Caco-2 (cell line): ENCODE results near the gene DOC2A. TPM values are rescaled to one million over a fixed set of nuclear protein-coding genes. Genes with fewer than 3 reads are reported as not detected.

Experiments used
- BruUV-seq: library from RNA; stranded (reverse); fragments of 400-500 nt; replicated peaks from 2 replicates; lab custom pipeline; 2021; lab: Mats Ljungman, UMichigan
- CTCF ChIA-PET: fragments of 300-600 bp; sonication (Branson Sonifier 250); formaldehyde crosslinking; loops from one replicate; lab custom pipeline; 2022; ENCODE audit warnings: antibody characterized with exemption; lab: Charles Lee
- POLR2A ChIA-PET: fragments of 300-600 bp; sonication (Branson Sonifier 250); formaldehyde crosslinking; loops from one replicate; lab custom pipeline; 2022; ENCODE audit warnings: antibody characterized with exemption; lab: Charles Lee
- DNase-seq, 2 experiments: peaks; one replicate each; pipeline versions ENCODE4 v3.0.0 to v3.0.0-alpha.2; 2020 to 2022
- H3K27me3 ChIP-seq: replicated peaks from 2 replicates; pipeline ENCODE4 v1.6.0; 2011; ENCODE audit warnings: low read length; ENCODE audit not compliant: control insufficient read depth, insufficient read depth
- H3K36me3 ChIP-seq: 2 replicates; pipeline ENCODE4 v1.5.1; 2011; ENCODE audit warnings: low read length; ENCODE audit not compliant: control insufficient read depth, insufficient read depth
- H3K4me1 ChIP-seq: fragments of 250-450 bp; sonication (Bioruptor Pico); 2 replicates; pipeline ENCODE4 v1.5.1; 2020; ENCODE audit warnings: mild to moderate bottlenecking
- H3K4me3 ChIP-seq: 2 replicates; pipeline ENCODE4 v1.5.1; 2011; ENCODE audit warnings: low read depth, mild to moderate bottlenecking, control low read depth, low read length
- H3K9me3 ChIP-seq: fragments of 250-450 bp; sonication (Bioruptor Pico); 2 replicates; pipeline ENCODE4 v1.5.1; 2020; ENCODE audit warnings: mild to moderate bottlenecking, moderate library complexity
- H3K27ac Mint-ChIP-seq: one replicate; pipeline ENCODE4 v1.8.0; 2022; ENCODE audit warnings: mixed read lengths; ENCODE audit not compliant: unreplicated experiment
- H3K27me3 Mint-ChIP-seq: one replicate; pipeline ENCODE4 v1.8.0; 2022; ENCODE audit warnings: mixed read lengths; ENCODE audit not compliant: insufficient read depth, unreplicated experiment
- H3K36me3 Mint-ChIP-seq: one replicate; pipeline ENCODE4 v1.8.0; 2022; ENCODE audit warnings: mild to moderate bottlenecking, mixed read lengths; ENCODE audit not compliant: insufficient read depth, unreplicated experiment
- H3K4me1 Mint-ChIP-seq: one replicate; pipeline ENCODE4 v1.8.0; 2022; ENCODE audit warnings: low read depth, mixed read lengths; ENCODE audit not compliant: unreplicated experiment
- H3K4me3 Mint-ChIP-seq: one replicate; pipeline ENCODE4 v1.8.0; 2022; ENCODE audit warnings: mild to moderate bottlenecking, moderate library complexity, mixed read lengths; ENCODE audit not compliant: unreplicated experiment
- H3K9me3 Mint-ChIP-seq: one replicate; pipeline ENCODE4 v1.8.0; 2022; ENCODE audit warnings: mixed read lengths; ENCODE audit not compliant: unreplicated experiment
- CTCF ChIP-seq, 2 experiments: fragments of 200-600 bp in 1 of 2; IDR thresholded peaks; 1 replicate in 1 of 2; 2 replicates in 1 of 2; pipeline versions ENCODE4 v1.5.1 to v1.8.0; 2011 to 2022; ENCODE audit warnings: antibody characterized with exemption in 1 of 2, control low read depth in 1 of 2, inconsistent platforms in 1 of 2, low read depth in 1 of 2, low read length in 1 of 2, mild to moderate bottlenecking in 1 of 2, moderate library complexity in 1 of 2; ENCODE audit not compliant: insufficient read depth in 1 of 2, severe bottlenecking in 1 of 2, unreplicated experiment in 1 of 2
- intact Hi-C: fragments of 100-400 bp; cut with micrococcal nuclease; formaldehyde crosslinking; loops from one replicate; pipeline ENCODE4 v1.10.0; 2022; ENCODE audit not compliant: unreplicated experiment
- total RNA-seq: library from RNA; stranded (reverse); gene quantifications from 2 replicates; pipeline ENCODE4 v1.2.3, GENCODE V29; 2022

The DOC2A gene
- total RNA-seq, 1 experiment from 2014 or later, result 3.5 TPM

GRCh38 chr16:30054959-30055553 is 44.2 kb upstream of the DOC2A start:
- DNase-seq, result peak in 1 of 2 experiments; percentile 47
- peak overlapping the region; percentile 7 for H3K4me3 Mint-ChIP-seq
- no peak overlapping the region for H3K27ac Mint-ChIP-seq
- CTCF ChIA-PET, result interaction anchor here (1.2 kb wide), 1 partner anchor 12 kb away, joined by 3 read pairs; no protein-coding TSS in a partner anchor
- Histone ChIP-seq H3K4me1 (peaks cover 5% of the 10 kb centered on the region; the same call in 1 of the 2 replicates), H3K36me3 (no peaks in the 10 kb centered on the region), H3K9me3 (no peaks in the 10 kb centered on the region), H3K4me3 (no peak overlapping the region), H3K27me3 (no peaks in the 10 kb centered on the region)
- no peaks in the 10 kb centered on the region for H3K9me3 Mint-ChIP-seq
- no peaks in the 10 kb centered on the region for H3K27me3 Mint-ChIP-seq
- peak; percentile 24 to 37 for TF ChIP-seq CTCF (IDR thresholded peaks at IDR 0.05; ENCODE audit: insufficient read depth in 1 of 2, low read depth in 1 of 2, low read length in 1 of 2, severe bottlenecking in 1 of 2, unreplicated experiment in 1 of 2)
- POLR2A ChIA-PET, result interaction anchor here (1.6 kb wide), 1 partner anchor 10 kb away, joined by 7 read pairs; the partner anchor contains the start of gene ALDOA
- BruUV-seq, result no TSS peak
- intact Hi-C loops, result no loop called here
- H3K4me1 Mint-ChIP-seq, result peaks cover 8% of the 10 kb centered on the region
- peaks cover 19% of the 10 kb centered on the region for H3K36me3 Mint-ChIP-seq

GRCh38 chr16:30054451-30054850 is 43.6 kb upstream of the DOC2A start:
- no peaks in the 10 kb centered on the region for H3K9me3 ChIP-seq
- no peak for TF ChIP-seq CTCF (IDR thresholded peaks at IDR 0.05; ENCODE audit: insufficient read depth in 1 of 2, low read depth in 1 of 2, low read length in 1 of 2, severe bottlenecking in 1 of 2, unreplicated experiment in 1 of 2)
- Mint-ChIP-seq H3K4me3 (peak overlapping the region; percentile 7), H3K27me3 (no peaks in the 10 kb centered on the region), H3K9me3 (no peaks in the 10 kb centered on the region), H3K27ac (no peak overlapping the region), H3K36me3 (peaks cover 19% of the 10 kb centered on the region), H3K4me1 (peaks cover 8% of the 10 kb centered on the region)
- CTCF ChIA-PET, result interaction anchor here (0.9 to 1.2 kb wide), 2 partner anchors 11 kb away, joined by 3 read pairs; partner anchors contain the start of gene ALDOA
- no peak for DNase-seq
- H3K4me3 ChIP-seq, result no peak overlapping the region
- no peaks in the 10 kb centered on the region for H3K27me3 ChIP-seq
- H3K36me3 ChIP-seq, result no peaks in the 10 kb centered on the region
- BruUV-seq, result no TSS peak
- intact Hi-C loops, result no loop called here
- POLR2A ChIA-PET, result no interaction called here
- peaks cover 5% of the 10 kb centered on the region; the same call in 1 of the 2 replicates for H3K4me1 ChIP-seq

GRCh38 chr16:30053376-30054015 is 42.7 kb upstream of the DOC2A start:
- no peaks in the 10 kb centered on the region for H3K36me3 ChIP-seq
- H3K9me3 Mint-ChIP-seq, result no peaks in the 10 kb centered on the region
- H3K4me3 Mint-ChIP-seq, result peak overlapping the region; percentile 73
- peaks cover 5% of the 10 kb centered on the region; the same call in 1 of the 2 replicates for H3K4me1 ChIP-seq
- intact Hi-C loops, result no loop called here
- DNase-seq, result peak in 1 of 2 experiments; percentile 29
- no TSS peak for BruUV-seq
- H3K4me3 ChIP-seq, result peak overlapping the region; percentile 49
- no peaks in the 10 kb centered on the region for H3K27me3 Mint-ChIP-seq
- peaks cover 19% of the 10 kb centered on the region for H3K36me3 Mint-ChIP-seq
- CTCF ChIA-PET, result interaction anchor here (0.9 to 1.7 kb wide), 2 partner anchors 12 to 80 kb away, joined by 3 to 4 read pairs; partner anchors contain the start of gene ALDOA
- TF ChIP-seq CTCF (IDR thresholded peaks at IDR 0.05; ENCODE audit: insufficient read depth in 1 of 2, low read depth in 1 of 2, low read length in 1 of 2, severe bottlenecking in 1 of 2, unreplicated experiment in 1 of 2), result no peak
- H3K4me1 Mint-ChIP-seq, result peaks cover 8% of the 10 kb centered on the region
- peak overlapping the region; percentile 61 for H3K27ac Mint-ChIP-seq
- POLR2A ChIA-PET, result interaction anchor here (1.0 kb wide), 1 partner anchor 12 kb away, joined by 5 read pairs; the partner anchor contains the start of gene ALDOA
- H3K9me3 ChIP-seq, result no peaks in the 10 kb centered on the region
- no peaks in the 10 kb centered on the region for H3K27me3 ChIP-seq
